Pancreas (tissue), 10 donors: Measurements from ENCODE around the gene SLC49A3. TPM values are rescaled to one million over a fixed set of nuclear protein-coding genes. Genes with fewer than 3 reads are reported as not detected.

ENCODE experiments used
- ATAC-seq, 4 donors: fragments of 200-7000 bp; cut with Tn5 transposase; one replicate each; pipeline versions ENCODE4 v1.8.0 to v1.9.1; 2020; ENCODE audit warnings: mild to moderate bottlenecking in 4 of 4, moderate library complexity in 4 of 4
- DNase-seq, 6 donors: peaks; one replicate each; pipeline ENCODE4 v3.0.0-alpha.2; 2020
- FAIRE-seq: peaks from 2 replicates; lab custom pipeline; 2012; peaks lifted over from hg19 to GRCh38; lab: Jason Lieb, UNC
- H3K27ac ChIP-seq, 4 donors: fragments of 200-600 bp; sonication (generic); 1 replicate in 3 of 4; 2 replicates in 1 of 4; pipeline versions ENCODE4 v1.5.0 to v1.8.0; 2020
- H3K27me3 ChIP-seq, 4 donors: fragments of 200-600 bp; one replicate each; pipeline ENCODE4 v1.8.0; 2021
- H3K36me3 ChIP-seq, 3 donors: fragments of 200-600 bp; sonication (generic) in 1 of 3; one replicate each; pipeline versions ENCODE4 v1.5.0 to v1.8.0; 2020 to 2021
- H3K4me1 ChIP-seq, 3 donors: fragments of 200-600 bp; one replicate each; pipeline ENCODE4 v1.8.0; 2021
- H3K4me3 ChIP-seq, 4 donors: fragments of 200-600 bp; sonication (generic) in 2 of 4; one replicate each; pipeline versions ENCODE4 v1.5.0 to v1.8.0; 2020 to 2021
- H3K9me3 ChIP-seq, 4 donors: fragments of 200-600 bp; one replicate each; pipeline ENCODE4 v1.8.0; 2021
- WGBS, 2 donors: extraction: QIAGEN DNeasy Blood & Tissue Kit; methylation state at CpG; one replicate each; pipeline ENCODE4 v1.1.7; 2013; 5-methylcytosine and 5-hydroxymethylcytosine counted together
- intact Hi-C, 3 donors: fragments of 100-400 bp; cut with DNase I; formaldehyde crosslinking; loops; one replicate each; pipeline versions ENCODE4 v1.11.1 to v1.14.2; 2022
- polyA plus RNA-seq, 2 donors: library from polyadenylated mRNA; stranded (reverse); fragments of 200-250 nt; gene quantifications; one replicate each; pipeline ENCODE4 v1.2.3, GENCODE V29; 2013
- total RNA-seq, 6 donors: library from RNA; stranded (reverse); fragmentation: NEBNext Ultra II Directional in 4 of 6; extraction: Animal tissue kit (Norgen Biotek cat#: 25700) in 4 of 6; gene quantifications; one replicate each; pipeline versions ENCODE4 v1.2.1 to v1.2.4, GENCODE V29; 2021 to 2023
- TF ChIP-seq, protein P1 (sequence below), 4 donors: fragments of 200-600 bp; sonication (generic) in 3 of 4; IDR thresholded peaks; one replicate each; pipeline versions ENCODE4 v1.5.0 to v1.8.0; 2021; ENCODE audit warnings: antibody characterized with exemption in 4 of 4
- donor health status: healthy with polysubstance abuse.
- donor health status: DM: no; HTN: no; CAD: no; lungs with moderate emphysema.
- donor health status: DM: no; HTN: no; CAD: no.
- donor health status: control.
- donor health status: control.
- donor health status: Bipolar disorder and iron deficiency.
- donor health status: DM: yes; HTN: yes; CAD: no.
- donor health status: DM: no; HTN: no; CAD: no.
- donor health status: DM: no; HTN: no; CAD: no.
- donor health status: DM: yes; HTN: yes; CAD: no.

SLC49A3 gene
- total and polyA plus RNA-seq, 8 donors = 3.3 to 20.8 (median 6.1) TPM

DNA sequence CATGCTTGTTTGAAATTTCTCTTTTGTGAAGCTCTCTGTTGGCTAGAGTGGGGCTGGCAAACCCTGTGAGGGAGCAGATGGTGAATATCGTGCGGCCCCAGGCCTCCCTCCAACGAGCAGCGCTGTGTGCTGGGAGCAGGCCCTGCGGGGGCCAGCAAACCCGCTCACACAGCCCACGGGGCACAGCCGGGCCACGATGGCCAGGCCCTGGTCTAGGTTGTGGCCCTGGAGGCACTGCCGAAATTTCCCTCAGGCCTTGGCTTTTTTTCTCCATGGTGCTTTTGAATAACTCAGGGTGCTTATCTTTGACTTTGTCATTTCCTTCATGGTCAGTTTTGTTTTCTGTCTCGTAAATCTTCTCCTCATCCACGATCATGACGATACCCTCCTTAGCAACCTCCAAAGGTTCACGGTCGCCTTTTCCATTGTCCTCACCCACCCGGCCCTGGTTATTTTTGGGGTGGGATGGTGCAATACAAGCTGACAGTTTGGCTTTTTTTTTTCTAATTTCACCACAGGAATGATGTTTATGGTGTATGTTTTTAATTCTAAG lies 37.4 kb upstream of the SLC49A3 start:
- Histone ChIP-seq H3K4me1 (no peaks in the 10 kb centered on the region), H3K27ac (no peak overlapping the region), H3K36me3 (peaks cover 0 to 8% (median 3%) of the 10 kb centered on the region in 3 donors), H3K27me3 (no peaks in the 10 kb centered on the region), H3K4me3 (no peak overlapping the region), H3K9me3 (no peaks in the 10 kb centered on the region)
- intact Hi-C loops = no loop called here
- no peak for FAIRE-seq
- ATAC-seq = peak in 1 of 4 donors; percentile 20
- TF ChIP-seq, protein P1, sequence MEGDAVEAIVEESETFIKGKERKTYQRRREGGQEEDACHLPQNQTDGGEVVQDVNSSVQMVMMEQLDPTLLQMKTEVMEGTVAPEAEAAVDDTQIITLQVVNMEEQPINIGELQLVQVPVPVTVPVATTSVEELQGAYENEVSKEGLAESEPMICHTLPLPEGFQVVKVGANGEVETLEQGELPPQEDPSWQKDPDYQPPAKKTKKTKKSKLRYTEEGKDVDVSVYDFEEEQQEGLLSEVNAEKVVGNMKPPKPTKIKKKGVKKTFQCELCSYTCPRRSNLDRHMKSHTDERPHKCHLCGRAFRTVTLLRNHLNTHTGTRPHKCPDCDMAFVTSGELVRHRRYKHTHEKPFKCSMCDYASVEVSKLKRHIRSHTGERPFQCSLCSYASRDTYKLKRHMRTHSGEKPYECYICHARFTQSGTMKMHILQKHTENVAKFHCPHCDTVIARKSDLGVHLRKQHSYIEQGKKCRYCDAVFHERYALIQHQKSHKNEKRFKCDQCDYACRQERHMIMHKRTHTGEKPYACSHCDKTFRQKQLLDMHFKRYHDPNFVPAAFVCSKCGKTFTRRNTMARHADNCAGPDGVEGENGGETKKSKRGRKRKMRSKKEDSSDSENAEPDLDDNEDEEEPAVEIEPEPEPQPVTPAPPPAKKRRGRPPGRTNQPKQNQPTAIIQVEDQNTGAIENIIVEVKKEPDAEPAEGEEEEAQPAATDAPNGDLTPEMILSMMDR (IDR thresholded peaks at IDR 0.05) = no peak
- DNase-seq = peak in 2 of 6 donors; percentile 11 to 26
- 81 to 82% methylated on average over 16 of the region's 16 CpGs for WGBS, 2 donors

DNA sequence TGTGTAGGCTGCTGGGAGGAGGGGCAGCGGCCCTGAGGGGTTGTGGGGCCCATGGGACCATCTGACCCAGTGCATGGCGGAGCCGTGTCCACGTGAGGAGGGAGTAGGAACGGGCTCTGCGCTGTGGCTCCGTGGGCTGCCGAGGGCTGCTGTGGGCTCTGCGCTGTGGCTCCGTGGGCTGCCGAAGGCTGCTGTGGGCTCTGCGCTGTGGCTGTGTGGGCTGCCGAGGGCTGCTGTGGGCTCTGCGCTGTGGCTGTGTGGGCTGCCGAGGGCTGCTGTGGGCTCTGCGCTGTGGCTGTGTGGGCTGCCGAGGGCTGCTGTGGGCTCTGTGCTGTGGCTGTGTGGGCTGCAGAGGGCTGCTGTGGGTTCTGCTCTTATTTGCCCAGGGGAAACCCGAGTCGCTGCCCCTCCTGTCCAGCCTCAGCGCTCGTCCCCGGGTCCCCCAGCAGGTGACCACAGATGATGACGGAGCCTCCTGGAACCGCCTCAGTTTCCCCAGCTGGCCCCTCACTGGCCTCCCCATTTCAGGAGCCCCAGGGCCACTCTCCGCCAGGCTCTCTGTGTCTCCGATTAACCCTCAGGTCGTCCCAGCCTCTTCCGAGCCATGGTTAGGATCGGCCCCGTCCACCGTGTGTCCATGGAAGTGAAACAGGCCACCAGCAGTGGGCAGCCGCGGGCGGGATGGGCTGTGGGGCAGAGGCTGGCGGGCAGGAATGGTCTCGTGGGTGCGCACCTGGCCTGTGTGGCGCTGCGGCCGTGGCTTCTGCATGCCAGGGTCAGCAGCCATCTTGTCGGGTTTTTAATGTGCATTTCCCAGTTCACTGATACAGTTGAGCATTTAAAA lies 36.7 kb upstream of the SLC49A3 start:
- FAIRE-seq = no peak
- no peak overlapping the region for H3K27ac ChIP-seq
- H3K9me3 ChIP-seq = no peaks in the 10 kb centered on the region
- intact Hi-C loops = no loop called here
- no peaks in the 10 kb centered on the region for H3K27me3 ChIP-seq
- peaks cover 0 to 3% (median 3%) of the 10 kb centered on the region in 3 donors for H3K36me3 ChIP-seq
- TF ChIP-seq, protein P1 (IDR thresholded peaks at IDR 0.05) = no peak
- H3K4me3 ChIP-seq = no peak overlapping the region
- DNase-seq = peak in 2 of 6 donors; percentile 20 to 60
- H3K4me1 ChIP-seq = no peaks in the 10 kb centered on the region
- no peak for ATAC-seq
- 92 to 94% methylated on average over 41 of the region's 41 CpGs for WGBS, 2 donors

DNA sequence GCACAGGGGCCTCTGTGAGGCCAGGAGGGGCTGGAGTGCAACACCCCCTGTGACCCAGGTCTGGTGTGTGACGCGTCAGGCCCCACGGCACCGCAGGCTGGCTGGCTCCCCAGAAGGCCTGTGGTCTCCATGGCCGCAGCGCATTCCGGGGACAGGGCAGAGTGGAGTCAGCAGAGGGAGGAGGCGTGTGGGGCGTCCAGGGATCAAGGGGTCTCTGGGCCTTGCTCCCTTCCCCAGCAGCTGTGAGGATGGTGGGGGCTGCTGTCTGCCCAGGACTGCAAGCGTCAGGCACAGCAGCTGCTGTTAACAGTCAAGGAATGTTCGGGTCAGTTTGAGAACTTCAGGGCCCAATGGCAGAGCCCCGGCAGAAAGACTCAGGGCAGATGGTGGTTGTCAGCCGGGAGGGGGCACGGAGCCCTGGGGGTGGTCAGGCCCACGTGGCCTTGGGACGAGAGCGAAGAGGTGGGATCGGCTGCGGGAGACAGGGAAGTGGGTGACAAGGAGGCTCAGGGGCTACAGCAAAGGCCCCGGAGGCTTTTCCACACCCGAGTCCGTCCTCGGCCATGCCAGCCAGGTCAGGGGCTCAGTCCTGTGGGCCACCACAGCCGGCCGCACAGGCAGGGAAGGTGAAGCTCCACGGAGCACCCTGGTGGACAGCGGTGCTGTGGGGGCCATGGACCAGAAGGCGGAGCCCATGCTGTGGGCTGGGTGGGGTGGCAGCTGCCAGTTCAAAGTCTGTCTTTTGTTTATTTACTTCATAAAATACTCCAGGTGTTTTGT lies 35.0 kb upstream of the SLC49A3 start:
- ATAC-seq = no peak
- H3K4me1 ChIP-seq = no peaks in the 10 kb centered on the region
- no peak overlapping the region for H3K4me3 ChIP-seq
- peak in 1 of 6 donors; percentile 16 for DNase-seq
- WGBS, 2 donors = 96% methylated on average over 28 of the region's 28 CpGs
- FAIRE-seq = no peak
- H3K27ac ChIP-seq = no peak overlapping the region
- TF ChIP-seq, protein P1 (IDR thresholded peaks at IDR 0.05) = no peak
- no peaks in the 10 kb centered on the region for H3K27me3 ChIP-seq
- intact Hi-C loops = no loop called here
- no peaks in the 10 kb centered on the region for H3K9me3 ChIP-seq
- H3K36me3 ChIP-seq = peaks cover 0 to 3% (median 3%) of the 10 kb centered on the region in 3 donors

DNA sequence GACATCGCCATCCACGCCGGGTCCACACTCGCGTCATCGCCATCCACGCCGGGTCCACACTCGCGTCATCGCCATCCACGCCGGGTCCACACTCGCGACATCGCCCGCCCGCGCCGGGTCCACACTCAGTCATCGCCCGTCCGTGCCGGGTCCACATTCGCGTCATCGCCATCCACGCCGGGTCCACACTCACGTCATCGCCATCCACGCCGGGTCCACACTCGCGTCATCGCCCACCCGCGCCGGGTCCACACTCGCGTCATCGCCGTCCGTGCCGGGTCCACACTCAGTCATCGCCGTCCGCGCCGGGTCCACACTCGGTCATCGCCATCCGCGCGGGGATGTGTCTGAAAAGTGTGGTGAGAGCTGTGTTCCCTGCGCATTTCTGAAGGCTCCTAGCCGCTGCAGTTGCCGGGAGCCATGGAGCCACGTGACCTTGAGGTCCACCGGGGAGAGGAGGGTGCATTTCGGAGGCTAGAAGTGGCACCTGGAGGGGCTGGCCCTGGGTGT lies 34.0 kb upstream of the SLC49A3 start:
- H3K27me3 ChIP-seq = no peaks in the 10 kb centered on the region
- H3K4me3 ChIP-seq = no peak overlapping the region
- intact Hi-C loops = no loop called here
- ATAC-seq (no peak), FAIRE-seq (no peak), DNase-seq (peak in 1 of 6 donors; percentile 64)
- no peak overlapping the region for H3K27ac ChIP-seq
- WGBS, 2 donors = 97 to 98% methylated on average over 59 to 61 of the region's 61 CpGs
- no peaks in the 10 kb centered on the region for H3K9me3 ChIP-seq
- TF ChIP-seq, protein P1 (IDR thresholded peaks at IDR 0.05) = no peak
- no peaks in the 10 kb centered on the region for H3K4me1 ChIP-seq
- H3K36me3 ChIP-seq = peaks cover 0 to 3% (median 3%) of the 10 kb centered on the region in 3 donors
